Fibroblast of skin of right biceps (primary cell): ENCODE measurements around the gene ZFHX3.

Source experiments
- DNase-seq: peaks from one replicate; pipeline ENCODE4 v3.0.0-alpha.2; 2013

The ZFHX3 gene

DNA sequence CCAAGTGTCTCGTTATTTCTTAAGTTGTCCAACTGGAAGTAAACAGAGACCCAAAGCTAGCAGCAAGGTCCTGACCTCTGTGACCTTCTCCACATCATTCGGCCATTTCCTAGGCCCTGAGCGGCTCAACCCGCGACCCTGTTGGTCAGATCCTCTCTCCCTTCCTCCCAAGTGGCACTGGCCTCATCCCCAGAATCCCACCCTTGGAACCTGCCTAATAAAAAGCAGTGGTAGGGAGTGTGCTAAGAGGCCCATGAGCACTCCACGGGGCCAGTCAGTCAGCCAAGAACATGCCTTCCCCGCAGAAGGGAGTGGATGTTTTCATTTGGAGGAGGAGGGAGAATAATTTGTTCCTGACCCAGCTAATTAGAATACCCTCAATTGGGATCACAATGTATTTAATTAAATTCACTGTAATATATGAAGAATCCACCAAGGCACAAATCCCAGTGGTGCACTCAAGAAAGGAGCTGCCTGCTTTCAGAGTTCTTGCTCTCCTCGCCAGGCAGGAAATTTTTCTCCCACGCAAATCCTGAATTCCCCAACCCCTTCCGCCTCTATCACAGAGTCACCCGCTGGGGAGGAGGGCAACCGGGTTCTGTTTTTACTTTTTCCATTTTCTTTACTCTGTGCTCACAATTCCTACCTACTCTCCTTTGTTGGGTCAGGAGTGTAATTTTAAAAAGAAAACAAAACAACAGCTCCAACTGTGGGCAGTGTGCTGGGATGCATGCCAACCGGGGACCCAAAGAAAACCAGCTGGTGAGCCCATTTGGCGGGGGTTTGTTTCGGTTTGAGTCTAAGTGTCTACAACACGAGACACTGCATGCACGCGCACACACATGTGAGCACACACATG, 153.4 kb downstream of the ZFHX3 start:
- DNase-seq = peak; percentile 30

DNA sequence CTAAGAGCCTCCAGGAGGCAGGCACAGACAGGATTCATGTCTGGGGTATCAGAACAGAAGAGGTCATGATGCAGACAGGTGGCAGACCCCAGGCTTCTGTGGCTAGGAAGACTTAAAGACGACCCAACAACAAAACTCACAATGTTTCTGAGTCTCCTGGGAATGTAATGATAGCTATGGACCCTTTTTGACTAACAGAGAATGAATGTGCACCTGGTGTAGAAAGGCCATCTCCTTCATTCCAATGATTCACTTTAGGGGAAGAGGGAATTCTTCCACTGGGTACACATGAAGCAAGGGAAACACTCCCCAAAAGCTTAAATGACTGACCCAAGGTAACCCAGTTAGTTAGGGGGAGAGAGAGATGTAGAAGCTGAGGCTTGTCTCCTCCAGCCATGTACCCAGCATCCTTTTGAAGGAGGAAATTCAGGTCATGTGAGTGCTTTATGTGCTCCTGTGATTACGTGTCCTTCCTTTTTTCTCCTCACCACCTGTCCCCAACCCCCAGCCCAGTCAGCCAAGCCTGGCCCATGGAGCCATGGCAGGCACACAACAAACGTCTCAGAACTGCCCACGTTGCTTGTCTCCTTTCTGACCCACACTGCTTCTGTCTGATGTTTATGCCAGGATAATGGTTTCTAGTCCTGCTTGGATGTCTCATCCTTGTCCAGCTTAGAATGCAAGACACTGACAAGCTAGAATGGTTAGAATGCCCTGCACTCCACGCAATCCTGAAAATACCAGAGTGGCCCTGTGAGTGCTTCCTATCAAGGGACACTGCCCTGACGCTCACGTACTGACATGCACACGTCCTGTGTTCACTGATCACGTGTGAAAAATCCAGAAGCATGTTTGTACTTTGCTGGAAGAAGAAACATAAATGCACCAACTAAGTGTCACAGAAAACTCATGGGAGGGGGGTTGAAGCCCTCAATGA, 156.4 kb downstream of the ZFHX3 start:
- DNase-seq = no peak

DNA sequence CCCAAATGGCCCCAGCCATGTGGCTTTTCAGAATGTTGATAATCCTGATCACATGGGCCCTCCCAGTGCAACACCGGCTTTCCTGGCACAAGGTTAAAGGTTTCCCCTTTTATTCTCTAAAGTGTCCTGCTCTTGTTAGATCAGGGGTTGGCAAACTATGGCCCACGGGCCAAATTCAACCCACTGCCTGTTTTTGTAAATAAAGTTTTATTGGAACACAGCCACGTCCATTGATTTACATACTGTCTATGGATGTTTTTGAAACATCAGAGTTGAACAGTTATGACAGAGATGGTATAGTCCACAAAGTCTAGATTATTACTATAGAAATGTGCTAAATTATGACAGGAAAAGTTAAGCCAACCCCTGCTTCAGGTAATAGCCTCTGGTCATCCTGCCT, 157.3 kb downstream of the ZFHX3 start:
- DNase-seq = no peak

DNA sequence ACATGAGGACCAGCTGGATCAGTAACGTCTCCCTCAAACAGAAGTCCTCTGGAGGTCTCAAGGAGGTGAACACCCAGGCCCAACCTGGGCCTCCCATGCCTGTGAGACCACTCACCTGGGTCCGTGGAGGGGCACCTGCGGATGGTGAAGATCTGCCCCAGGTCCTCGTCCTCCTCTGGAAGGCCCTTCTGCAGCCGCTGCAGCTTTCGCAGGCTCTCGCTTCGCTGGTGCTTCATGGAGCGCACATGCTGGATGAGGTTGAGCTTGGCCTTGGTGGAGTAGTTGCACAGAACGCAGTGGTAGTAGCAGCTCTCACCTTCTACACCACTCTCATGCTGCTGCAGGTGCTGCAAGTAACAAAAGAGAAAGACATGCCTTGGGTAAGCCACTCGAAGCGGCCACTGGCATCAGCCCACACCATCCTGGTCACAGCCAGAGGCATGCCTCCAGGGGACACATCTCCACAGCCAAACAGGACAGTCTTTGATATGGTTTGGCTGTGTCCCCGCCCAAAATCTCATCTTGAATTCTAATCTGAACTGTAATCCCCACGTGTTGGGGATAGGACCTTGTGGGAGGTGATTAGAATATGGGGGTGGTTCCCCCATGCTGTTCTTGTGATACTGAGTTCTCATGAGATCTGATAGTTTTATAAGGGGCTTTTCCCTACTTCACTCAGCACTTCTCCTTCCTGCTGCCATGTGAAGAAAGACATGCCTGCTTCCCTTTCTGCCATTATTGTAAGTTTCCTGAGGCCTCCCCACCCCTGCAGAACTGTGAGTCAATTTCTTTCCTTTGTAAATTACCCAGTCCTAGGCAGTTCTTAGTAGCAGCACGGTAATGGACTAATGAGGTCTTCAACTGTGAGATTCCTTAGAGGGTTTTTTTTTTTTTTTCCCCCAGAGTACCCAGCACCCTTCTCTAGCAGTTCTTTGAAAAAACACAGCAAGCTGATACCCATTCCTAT, 158.0 kb downstream of the ZFHX3 start:
- DNase-seq = no peak

DNA sequence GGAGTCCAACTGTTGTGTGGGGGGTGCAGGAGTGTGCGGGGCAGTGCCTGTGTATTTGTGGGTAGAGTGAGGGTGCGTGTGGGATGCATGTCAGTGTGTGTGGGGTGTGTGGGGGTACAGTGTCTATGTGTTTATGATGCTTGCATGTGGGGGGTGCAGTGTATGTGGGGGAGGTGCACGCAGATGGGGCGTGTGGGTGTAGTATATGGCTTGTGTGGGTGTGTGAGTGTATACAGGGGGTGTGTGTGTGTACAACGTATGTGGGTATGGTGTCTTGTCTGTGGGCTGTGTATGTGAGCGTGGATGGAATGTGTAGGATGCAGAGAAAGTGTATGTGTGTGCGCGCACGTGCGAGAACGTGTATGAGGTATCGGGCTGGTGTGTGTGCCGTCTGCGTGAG, 160.4 kb downstream of the ZFHX3 start:
- DNase-seq = no peak

DNA sequence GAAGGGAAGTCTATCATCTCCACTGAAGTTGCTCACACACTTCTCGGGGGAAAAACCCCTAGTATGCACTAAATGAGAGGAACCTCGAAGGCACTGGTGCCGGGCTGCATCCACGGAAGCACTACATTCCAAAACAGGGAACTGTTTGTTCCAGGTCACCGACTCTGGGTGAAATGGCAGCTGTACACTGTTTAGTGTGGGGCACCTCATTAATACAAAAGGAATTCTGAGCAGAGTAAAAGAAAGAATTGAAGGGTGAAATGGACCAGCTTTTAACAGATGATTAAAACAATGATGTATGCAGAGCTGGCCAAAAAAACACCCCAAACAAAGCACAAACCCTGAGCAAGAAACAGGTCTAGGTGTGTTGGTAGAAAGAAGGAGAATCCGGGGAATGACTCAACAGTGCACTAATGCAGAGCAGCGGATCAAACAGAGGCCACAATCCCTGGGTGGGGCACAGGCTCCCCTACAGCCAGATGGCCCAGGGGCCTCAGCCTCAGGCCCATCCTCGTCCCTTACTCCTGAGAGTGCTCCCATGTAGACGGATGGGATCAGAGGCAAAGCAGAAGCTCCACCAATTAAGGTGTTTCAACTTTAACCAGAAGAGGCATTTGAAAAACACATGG, 161.5 kb downstream of the ZFHX3 start:
- no peak for DNase-seq

DNA sequence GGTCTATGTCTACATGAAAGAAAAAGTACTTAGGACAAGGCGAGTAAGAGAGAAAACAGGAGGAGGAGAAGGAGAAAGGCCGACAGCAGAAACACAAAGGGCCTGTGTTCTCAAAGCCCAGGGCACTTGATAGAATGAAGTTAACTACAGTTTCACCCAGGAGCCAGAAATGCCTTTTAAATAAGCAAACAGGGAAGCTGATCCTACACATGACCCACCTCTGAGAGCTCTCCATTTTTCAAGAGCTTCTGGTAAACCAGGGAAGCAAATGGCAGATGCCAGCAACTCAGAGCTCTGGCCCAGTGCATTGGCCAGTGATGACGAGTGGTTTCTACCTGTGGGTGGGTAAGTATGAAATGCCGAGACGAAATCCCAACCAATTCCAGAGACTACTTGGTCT, 163.4 kb downstream of the ZFHX3 start:
- DNase-seq = no peak

DNA sequence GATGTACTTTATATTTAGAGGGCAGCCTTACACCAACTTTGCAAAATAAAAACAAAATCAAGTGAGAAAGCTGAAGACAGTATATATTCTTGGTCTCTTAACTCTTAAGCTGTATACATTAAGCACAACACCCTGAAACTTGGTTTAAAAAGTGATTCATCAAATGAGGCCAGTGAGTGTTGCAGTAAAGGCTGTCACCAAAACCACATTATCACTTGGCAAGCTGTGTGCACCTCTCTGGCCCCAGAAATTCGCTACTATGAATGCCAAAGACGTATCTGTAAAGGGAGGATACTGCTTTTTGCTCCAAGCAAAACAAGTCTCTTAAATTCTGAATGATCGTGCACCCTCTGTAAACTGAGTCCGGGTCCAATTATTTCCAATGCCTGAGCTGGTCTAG, 163.9 kb downstream of the ZFHX3 start:
- DNase-seq = peak; percentile 71

DNA sequence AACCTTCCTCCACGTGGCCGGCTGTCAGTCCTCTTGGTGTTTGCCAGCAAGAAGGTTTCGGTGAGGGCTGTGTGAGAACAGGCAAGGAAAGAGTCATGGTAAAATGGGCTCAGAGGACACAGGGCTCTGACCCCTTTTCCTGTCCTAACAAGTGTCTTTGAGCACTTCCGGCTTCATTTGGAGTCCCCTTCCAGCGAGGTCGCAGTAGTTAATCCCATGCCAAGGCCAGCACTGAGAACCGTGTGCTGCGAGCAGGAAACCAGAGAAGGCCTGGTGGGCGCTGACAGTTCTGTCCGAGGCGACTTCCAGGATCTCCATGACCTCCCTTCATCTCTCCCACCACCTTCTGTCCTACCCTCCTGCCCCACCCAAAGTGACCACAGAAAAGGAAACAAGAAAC, 168.1 kb downstream of the ZFHX3 start:
- no peak for DNase-seq

DNA sequence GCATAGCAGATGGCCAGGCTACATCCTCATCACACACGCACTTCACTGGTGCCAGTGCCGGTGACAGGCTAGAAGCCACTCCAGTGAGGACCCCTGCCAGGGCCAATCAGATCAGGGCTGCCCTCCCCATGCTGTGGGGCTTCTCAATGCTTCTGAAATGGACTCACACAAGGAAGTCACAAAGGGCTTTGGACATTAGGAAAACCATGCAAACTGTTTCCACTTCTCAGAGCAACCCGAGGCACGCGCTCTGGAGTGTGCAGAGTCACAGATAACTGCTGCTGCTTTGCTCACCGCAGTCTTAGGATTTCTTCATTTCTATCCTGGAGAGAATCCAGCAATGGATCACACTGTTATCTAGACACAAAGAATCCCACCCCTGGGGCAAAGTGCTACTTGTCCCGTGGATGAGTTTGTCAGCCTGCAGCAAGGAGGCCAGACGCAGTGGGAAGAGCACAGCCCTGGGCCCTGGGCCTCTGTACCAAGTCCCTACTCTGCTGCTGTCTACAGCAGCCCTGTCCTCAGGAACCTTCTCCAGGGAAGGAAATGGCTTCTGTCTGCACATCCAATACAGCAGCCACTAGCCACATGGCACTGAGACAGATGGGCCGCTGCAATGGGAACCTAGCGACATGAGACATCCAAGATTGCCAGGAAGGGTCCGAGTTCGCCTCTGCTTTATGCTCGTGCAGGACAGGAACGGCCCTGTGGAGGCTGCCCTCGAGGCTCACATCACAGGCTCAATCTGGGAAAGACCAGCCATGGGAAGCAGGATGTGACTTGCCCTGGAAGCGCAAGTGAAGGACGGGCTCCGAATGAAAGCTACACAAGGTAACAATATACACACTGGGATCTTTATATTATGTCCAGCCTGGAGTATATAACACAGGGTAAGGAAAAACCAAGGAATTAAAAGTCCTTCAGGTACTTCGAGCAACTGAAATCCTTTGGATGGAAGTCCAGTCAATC, 169.3 kb downstream of the ZFHX3 start:
- DNase-seq = peak; percentile 59

DNA sequence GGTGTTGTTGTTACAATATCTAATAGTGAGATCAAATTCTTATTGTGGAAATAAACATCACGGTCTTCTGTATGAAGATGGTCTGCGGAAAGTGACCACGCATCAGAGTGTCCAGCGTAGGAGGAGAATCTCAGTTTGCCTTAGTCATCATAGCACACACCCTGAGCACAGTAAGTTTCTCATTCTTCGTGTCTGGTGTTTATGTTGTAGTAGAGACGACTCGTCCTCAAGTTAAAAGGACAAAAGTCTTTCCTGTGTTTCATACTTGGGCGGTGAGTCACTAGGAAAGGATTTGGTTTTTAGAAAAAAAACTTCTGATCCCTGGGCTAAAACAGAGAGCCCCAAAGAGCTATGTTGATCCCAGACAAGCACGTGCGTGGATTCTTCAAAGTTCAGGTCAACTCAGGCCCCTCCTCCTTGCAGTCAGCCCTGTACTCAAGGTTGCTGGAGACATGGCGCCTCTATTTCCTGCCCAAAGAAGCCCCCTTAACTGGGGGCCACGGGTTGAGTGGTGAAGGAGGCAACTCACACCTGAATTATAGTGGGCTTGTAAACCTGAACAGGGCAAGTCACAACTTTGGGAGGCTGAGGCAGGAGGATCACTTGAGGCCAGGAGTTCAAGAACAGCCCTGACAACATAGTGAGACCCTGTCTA, 170.4 kb downstream of the ZFHX3 start:
- DNase-seq = peak; percentile 91

DNA sequence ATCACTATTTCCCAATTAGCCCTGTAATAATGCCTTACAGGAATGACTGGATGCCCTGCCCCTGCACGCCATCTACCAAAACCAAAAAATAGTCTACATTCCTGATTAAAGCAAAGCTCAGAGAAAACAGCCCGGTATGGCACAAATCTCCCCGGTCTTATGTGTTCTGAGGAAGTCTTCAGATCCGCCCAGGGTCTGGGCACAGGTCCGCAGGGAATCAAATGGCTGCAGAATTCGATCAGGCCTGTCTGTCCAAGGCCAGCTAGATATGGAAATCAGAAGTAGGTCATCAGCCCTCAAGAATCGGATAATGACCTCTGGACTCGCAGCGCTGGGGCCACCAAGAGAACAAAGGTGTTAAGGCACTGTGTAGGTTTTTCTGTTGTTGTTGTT, 171.0 kb downstream of the ZFHX3 start:
- DNase-seq = peak; percentile 26

DNA sequence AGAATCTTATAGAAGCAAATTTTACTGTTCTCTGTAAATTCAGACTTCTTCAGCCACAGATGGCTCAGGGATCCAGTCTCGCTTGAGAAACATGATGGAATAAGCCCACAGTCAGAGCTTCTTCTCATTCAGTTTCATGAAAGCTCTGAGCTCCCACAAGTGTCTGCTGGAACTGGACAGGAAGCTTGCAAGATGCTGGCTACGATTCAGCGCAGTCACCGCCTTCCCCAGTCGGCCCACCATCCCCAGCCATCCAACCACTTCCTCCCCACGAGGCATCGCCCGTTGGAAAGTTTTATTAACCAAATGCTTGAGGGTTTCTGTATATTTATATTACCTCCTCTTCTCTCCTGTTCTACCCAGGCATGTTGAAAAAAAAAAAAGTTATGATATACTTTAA, 171.7 kb downstream of the ZFHX3 start:
- peak; percentile 84 for DNase-seq

DNA sequence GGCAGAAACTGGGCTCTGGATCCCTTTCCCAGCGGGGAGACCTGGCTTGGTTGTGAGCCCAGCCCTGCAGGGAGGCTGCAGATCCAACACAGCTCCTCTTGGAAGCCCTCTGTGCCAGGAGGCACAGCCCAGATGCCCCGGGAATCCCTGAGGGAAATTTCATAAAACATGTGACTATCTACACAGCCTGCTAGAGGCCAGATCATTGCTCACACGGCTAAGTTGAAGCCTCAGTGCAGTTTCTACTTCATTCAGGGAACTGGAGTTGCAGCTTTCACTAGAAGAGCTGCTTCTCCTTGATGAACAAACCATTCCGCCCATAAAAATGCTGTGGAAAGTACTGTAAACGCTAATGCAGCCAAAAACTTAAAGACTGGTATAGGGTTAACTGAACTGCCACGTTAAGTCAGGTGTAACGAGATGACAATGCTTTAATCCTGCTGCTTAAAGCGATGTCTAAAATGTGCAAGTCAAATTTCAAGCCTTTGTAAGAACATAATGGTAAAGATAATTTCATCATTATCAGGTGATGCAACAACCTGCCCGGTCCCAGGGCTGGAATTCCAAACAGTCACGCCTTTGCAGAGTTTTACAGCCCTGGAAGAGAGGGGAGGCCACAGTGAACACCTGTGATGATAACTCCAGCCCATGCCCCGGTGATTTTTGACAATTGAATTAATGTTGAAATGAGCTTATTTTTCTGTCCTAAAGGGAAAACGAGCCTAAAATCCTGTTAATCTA, 172.5 kb downstream of the ZFHX3 start:
- DNase-seq = no peak

DNA sequence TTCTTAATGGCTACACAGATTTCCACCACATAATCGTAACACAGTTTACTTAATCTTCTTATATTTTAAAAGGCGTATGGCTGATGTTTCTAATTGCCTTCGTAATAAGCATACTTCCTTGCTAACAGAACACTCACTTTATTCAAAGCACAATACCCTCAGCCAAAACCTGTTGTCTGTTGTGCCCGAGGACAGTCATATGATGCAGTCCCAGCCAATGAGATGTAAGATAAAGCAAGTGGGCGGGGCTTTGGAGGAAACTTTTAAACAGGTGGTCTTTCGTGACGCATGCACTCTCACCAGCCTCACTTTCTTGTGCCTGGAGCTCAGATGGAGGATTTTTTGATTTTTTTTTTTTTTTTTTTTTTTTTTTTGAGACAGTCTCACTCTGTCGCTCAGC, 174.1 kb downstream of the ZFHX3 start:
- DNase-seq = no peak

DNA sequence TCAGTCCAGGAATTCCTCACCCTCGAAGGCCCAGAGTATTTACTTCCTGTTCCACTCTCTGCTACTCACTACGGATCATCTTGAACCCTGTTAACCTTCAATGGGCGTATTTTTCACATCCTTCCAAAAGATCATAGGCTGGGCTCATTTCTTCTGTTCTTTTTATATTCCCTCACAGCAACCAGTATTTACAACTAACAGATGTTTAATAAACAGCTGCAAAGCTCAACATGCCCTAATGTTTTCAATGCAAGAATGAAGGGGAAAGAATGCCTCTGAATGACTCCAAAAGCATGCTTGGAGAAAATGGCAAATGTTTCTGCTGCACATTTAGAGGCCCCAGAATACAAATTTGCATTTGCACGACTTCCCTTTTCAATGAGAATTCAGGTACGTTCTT, 174.9 kb downstream of the ZFHX3 start:
- DNase-seq = no peak

DNA sequence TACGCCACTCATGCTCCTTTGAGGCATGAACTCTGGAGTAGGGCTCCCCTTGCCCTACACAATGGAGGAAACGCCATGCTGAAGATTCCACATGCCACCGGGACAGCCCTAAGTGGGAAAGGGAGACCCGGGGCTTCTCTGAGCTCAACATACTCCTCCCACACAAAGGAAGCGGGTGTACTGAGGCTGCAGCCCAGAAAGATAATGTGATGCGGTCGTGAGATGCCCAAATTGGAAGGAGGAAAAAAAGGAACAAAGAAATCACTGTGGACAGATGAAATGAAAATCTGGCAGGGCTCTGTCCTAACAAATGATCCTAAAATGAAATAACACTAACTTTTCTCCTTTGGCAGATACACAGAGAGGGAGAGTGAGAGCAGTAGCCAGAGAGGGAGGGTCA, 182.1 kb downstream of the ZFHX3 start:
- no peak for DNase-seq

DNA sequence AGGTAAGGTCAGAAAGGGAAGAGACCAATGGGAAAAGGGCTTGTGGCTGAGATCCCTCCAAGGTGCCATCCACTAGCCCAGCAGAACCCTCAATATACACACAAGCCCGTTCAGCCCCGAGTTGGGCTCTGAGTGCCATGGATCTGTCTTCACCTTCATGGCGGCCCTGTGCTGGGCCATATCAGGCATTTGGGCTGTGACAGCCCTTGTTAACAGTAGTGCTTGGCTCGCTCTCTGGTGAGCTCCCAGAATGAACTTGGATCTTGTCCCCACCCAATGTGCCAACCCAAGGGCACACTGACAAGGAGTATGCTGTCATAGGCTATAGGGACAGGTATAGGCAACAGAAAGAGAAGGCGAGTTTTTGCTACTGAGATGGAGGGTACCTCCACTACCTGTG, 182.7 kb downstream of the ZFHX3 start:
- DNase-seq = no peak

DNA sequence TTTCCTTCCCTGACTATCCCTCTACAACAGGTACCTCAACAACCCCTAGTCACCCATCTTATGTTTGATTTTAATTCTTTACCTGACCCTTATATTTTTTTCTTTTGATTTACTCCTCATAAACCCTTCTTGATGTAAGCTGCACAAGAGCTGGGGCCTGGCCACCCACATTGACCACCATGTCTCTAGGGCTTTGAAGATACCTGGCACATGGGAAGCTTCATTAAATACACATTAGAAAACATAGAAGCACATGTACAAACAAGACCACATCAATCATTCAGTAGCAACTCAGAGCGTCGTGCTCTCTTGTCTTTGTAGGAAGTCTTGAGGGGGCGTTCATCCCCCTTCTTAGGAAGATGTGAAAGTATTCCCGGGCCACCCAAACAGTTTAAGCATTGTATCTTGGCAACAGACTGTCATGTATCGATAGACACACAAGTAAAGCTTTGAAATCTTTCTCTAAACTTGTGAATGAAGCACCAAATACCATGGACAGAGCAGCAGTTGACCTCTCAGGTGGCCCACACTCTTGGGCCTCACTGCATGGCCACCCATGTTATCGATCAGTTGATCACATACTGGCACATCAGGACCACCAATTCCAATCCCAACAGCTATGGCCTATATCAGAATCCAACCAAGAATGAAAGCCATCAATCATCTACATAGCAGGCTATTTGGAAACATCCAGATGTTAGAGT, 183.6 kb downstream of the ZFHX3 start:
- DNase-seq = no peak
